ENCODE data around the gene VPS26C.

Gene VPS26C

GRCh38 chr21:37220981-37221664 lies 46.0 kb downstream of the VPS26C start:
- peak overlapping the region; percentile 81 for H3K27ac ChIP-seq
- peak; percentile 83 for TF ChIP-seq CTCF (IDR thresholded peaks at IDR 0.05; ENCODE audit: low read depth, low read length)
- H3K27me3 ChIP-seq (ENCODE audit: insufficient read depth, low read depth, severe bottlenecking): no peaks in the 10 kb centered on the region

DNA sequence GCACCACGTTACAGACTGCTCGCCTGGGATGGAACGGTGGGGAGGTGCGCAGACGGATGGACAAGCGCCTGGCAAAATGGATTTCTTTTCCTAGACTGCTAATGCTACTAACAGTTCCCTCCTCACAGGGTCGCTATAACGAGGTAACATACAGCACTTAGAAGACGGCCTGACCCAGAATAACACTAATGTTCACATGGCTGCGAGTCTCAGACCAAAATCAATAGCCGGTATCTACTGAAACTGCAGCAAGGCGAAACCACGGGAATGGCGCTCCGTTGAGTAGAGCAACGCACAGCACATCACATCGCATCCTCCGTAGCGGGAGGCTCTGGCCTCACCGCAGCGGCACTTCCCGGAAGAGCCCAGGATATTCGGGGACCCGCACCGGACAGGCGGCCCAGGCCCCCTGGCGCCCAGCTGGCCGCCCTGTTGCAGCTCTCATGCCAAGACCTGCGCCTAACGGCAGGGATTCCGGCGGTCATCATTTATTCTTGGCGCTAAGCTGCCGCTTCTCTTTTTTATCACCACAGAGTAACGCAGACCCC lies 46.6 kb downstream of the VPS26C start:
- peak overlapping the region; percentile 56 for H3K4me3 ChIP-seq (ENCODE audit: low read depth, low read length)
- no peaks in the 10 kb centered on the region for H3K9me3 ChIP-seq (ENCODE audit: severe bottlenecking)
- H3K36me3 ChIP-seq: peaks cover 28% of the 10 kb centered on the region
- H3K27ac ChIP-seq: peak overlapping the region; percentile 81
- TF ChIP-seq CTCF (IDR thresholded peaks at IDR 0.05; ENCODE audit: low read depth, low read length): peak; percentile 47
- DNase-seq: peak; percentile 64
- no peaks in the 10 kb centered on the region for H3K27me3 ChIP-seq (ENCODE audit: insufficient read depth, low read depth, severe bottlenecking)

More at GRCh38 chr21:37220981-37221664, 46.0 kb downstream of the VPS26C start:
- H3K4me3 ChIP-seq (ENCODE audit: low read depth, low read length): peak overlapping the region; percentile 56
- H3K9me3 ChIP-seq (ENCODE audit: severe bottlenecking): no peaks in the 10 kb centered on the region
- peak; percentile 99 for DNase-seq
- peaks cover 34% of the 10 kb centered on the region for H3K36me3 ChIP-seq

GRCh38 chr21:37219761-37220432 lies 47.2 kb downstream of the VPS26C start:
- no peak for DNase-seq
- Histone ChIP-seq H3K9me3 (ENCODE audit: severe bottlenecking) (no peaks in the 10 kb centered on the region), H3K4me3 (ENCODE audit: low read depth, low read length) (peak overlapping the region; percentile 56), H3K36me3 (peaks cover 22% of the 10 kb centered on the region), H3K27me3 (ENCODE audit: insufficient read depth, low read depth, severe bottlenecking) (no peaks in the 10 kb centered on the region), H3K27ac (peak overlapping the region; percentile 81)
- TF ChIP-seq CTCF (IDR thresholded peaks at IDR 0.05; ENCODE audit: low read depth, low read length): no peak

DNA sequence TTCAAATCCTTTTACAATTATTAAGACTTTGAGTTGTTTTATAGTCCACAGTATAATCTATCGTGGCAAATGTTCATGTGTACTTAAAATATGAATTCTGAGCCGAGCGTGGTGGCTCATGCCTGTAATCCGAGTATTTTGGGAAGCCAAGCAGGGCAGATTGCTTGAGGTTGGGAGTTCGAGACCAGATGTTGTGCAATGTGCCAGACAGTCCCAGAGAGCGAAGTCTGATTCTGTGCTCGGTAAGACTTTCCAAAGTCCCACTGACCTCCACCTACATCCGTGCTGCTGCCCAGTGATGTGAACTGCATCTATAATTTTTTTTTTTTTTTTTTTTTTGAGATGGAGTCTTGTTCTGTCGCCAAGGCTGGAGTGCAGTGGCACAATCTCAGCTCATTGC lies 52.2 kb downstream of the VPS26C start:
- TF ChIP-seq CTCF (IDR thresholded peaks at IDR 0.05; ENCODE audit: low read depth, low read length): no peak

DNA sequence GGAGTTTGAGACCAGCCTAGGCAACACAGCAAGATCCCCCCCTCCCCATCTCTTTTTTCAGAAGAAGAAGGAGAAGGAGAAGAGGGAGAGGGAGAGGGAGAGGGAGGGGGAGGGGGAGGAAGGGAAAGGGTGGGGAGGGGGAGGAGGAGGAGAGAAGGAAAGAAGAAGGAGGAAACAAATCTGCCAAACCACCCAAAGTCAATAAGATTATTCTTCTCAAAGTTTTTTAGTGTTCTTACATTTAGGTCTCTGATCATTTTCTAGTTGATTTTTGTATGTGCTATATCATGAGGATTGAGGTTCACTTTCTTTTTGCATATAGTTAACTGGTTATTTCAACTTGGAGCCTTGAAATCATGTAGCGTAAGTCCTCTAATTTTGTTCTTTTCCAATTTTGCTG lies 56.3 kb downstream of the VPS26C start:
- no peak overlapping the region for H3K27ac ChIP-seq
- no peak for TF ChIP-seq CTCF (IDR thresholded peaks at IDR 0.05; ENCODE audit: low read depth, low read length)
- no peaks in the 10 kb centered on the region for H3K36me3 ChIP-seq
- no peak overlapping the region for H3K4me3 ChIP-seq (ENCODE audit: low read depth, low read length)
- no peak for DNase-seq
- no peaks in the 10 kb centered on the region for H3K27me3 ChIP-seq (ENCODE audit: insufficient read depth, low read depth, severe bottlenecking)
- peaks cover 2% of the 10 kb centered on the region for H3K9me3 ChIP-seq (ENCODE audit: severe bottlenecking)

More for the DNA sequence above, 52.2 kb downstream of the VPS26C start:
- Histone ChIP-seq H3K4me3 (ENCODE audit: low read depth, low read length) (no peak overlapping the region), H3K9me3 (ENCODE audit: severe bottlenecking) (peaks cover 1% of the 10 kb centered on the region), H3K36me3 (no peaks in the 10 kb centered on the region), H3K27ac (no peak overlapping the region), H3K27me3 (ENCODE audit: insufficient read depth, low read depth, severe bottlenecking) (no peaks in the 10 kb centered on the region)
- no peak for DNase-seq
